ENCODE data around the gene ITPRIPL1. TPM values are rescaled to one million over a fixed set of nuclear protein-coding genes. Genes with fewer than 3 reads are reported as not detected.

ITPRIPL1 gene
- total and polyA plus RNA-seq, 2 of the 8 experiments (the other 6 are each of a cell fraction or from before 2014, with no cell fraction given), result 10.6 to 16.1 TPM

GRCh38 chr2:96347395-96347794, 22.3 kb downstream of the ITPRIPL1 start:
- no peak for DNase-seq (ENCODE audit: low read depth in 1 of 2, low spot score in 2 of 2)
- Histone ChIP-seq H2AFZ (ENCODE audit: low read length) (no peak overlapping the region), H3K79me2 (ENCODE audit: control insufficient read depth in 1 of 2, insufficient read depth in 2 of 2, low read length in 2 of 2) (no peaks in the 10 kb centered on the region), H3K9ac (replicated peaks in 1 of 4; ENCODE audit: extremely low read depth in 1 of 4, low read depth in 3 of 4, low read length in 3 of 4) (no peak overlapping the region; a peak in 1 of 7 replicates), H3K14ac (ENCODE audit: insufficient read length) (no peak overlapping the region), H2BK15ac (ENCODE audit: low read length) (no peak overlapping the region), H4K91ac (replicated peaks; ENCODE audit: insufficient read length, low read length) (no peak overlapping the region), H3K4me3 (ENCODE audit: extremely low read depth in 1 of 4, insufficient read depth in 2 of 4, low read depth in 3 of 4, low read length in 4 of 4) (no peak overlapping the region), H3K4ac (replicated peaks; ENCODE audit: insufficient read length, low read depth, low read length) (no peak overlapping the region), H3K4me1 (replicated peaks in 1 of 4; ENCODE audit: control insufficient read depth in 3 of 4, insufficient read depth in 4 of 4, low read length in 3 of 4) (no peaks in the 10 kb centered on the region; a peak in 1 of 7 replicates), H2BK20ac (ENCODE audit: low read length) (no peak overlapping the region), H3K23ac (ENCODE audit: insufficient read length) (no peak overlapping the region), H2AK5ac (ENCODE audit: low read depth, low read length) (no peak overlapping the region), H3K36me3 (ENCODE audit: control insufficient read depth in 2 of 4, insufficient read depth in 4 of 4, low read length in 3 of 4) (peaks cover 24 to 74% (median 68%) of the 10 kb centered on the region in 4 experiments), H3K56ac (replicated peaks; ENCODE audit: insufficient read length, low read depth, low read length) (no peak overlapping the region), H3K4me2 (ENCODE audit: insufficient read depth in 1 of 2, low read depth in 2 of 2, low read length in 2 of 2) (no peak overlapping the region), H3K23me2 (ENCODE audit: low read depth, low read length) (no peaks in the 10 kb centered on the region), H4K5ac (ENCODE audit: insufficient read length, low read depth, low read length) (no peak overlapping the region), H4K20me1 (replicated peaks in 1 of 2; ENCODE audit: control insufficient read depth in 1 of 2, insufficient read depth in 2 of 2, low read length in 2 of 2) (peaks cover 5% of the 10 kb centered on the region in 2 experiments), H3K9me3 (ENCODE audit: insufficient read depth in 2 of 2, low read depth in 1 of 2, low read length in 1 of 2) (no peaks in the 10 kb centered on the region), H3K27ac (ENCODE audit: low read depth, low read length) (no peak overlapping the region), H2BK5ac (ENCODE audit: low read depth, low read length) (no peak overlapping the region; the same call in 1 of the 2 replicates), H3K27me3 (replicated peaks in 1 of 4; ENCODE audit: control insufficient read depth in 3 of 4, extremely low read depth in 1 of 4, insufficient read depth in 3 of 4, low read length in 3 of 4) (no peaks in the 10 kb centered on the region), H3K79me1 (ENCODE audit: low read depth, low read length) (no peaks in the 10 kb centered on the region), H3K18ac (ENCODE audit: extremely low read depth, low read length) (no peak overlapping the region), H2BK12ac (ENCODE audit: low read depth, low read length) (no peak overlapping the region), H4K8ac (ENCODE audit: extremely low read depth, insufficient read depth, low read length) (no peak overlapping the region), H2BK120ac (replicated peaks; ENCODE audit: low read depth, low read length) (no peak overlapping the region)
- POLR2A ChIA-PET (ENCODE audit: partially characterized antibody), result interaction anchor here (1.3 to 1.4 kb wide), 2 partner anchors 9 to 11 kb away, joined by 5 to 6 read pairs; partner anchors contain the start of gene NCAPH
- WGBS, 2 experiments (ENCODE audit: extremely low coverage in 1 of 2, insufficient coverage in 1 of 2, insufficient read length in 1 of 2, insufficient replicate concordance in 2 of 2, low coverage in 1 of 2, low lambda C conversion rate in 2 of 2, missing lambda C conversion rate in 1 of 2), result 86% methylated on average over 1 of the region's 1 CpG; no CpG with 5 or more reads in 1 of the 2 experiments
- no peak for FAIRE-seq
- CTCF ChIA-PET (ENCODE audit: partially characterized antibody), result interaction anchor here (0.8 to 1.4 kb wide), 2 partner anchors 10 to 59 kb away, joined by 3 read pairs; no protein-coding TSS in a partner anchor
- TF ChIP-seq BACH1 (IDR thresholded peaks at IDR 0.05; ENCODE audit: low read length) (no peak), HDAC2 (IDR thresholded peaks at IDR 0.05; ENCODE audit: borderline replicate concordance in 1 of 2, low read depth in 2 of 2, low read length in 2 of 2) (no peak), PHF8 (conservative IDR thresholded peaks at IDR 0.05; ENCODE audit: low read depth, low read length) (no peak), MAX (IDR thresholded peaks at IDR 0.05) (no peak), CREB1 (IDR thresholded peaks at IDR 0.05) (no peak), GTF2F1 (IDR thresholded peaks at IDR 0.05; ENCODE audit: borderline replicate concordance, low read depth, low read length) (no peak), TCF12 (IDR thresholded peaks at IDR 0.05; ENCODE audit: low read depth, low read length) (no peak), KDM4A (IDR thresholded peaks at IDR 0.05; ENCODE audit: low read depth, low read length, severe bottlenecking) (no peak), USF2 (IDR thresholded peaks at IDR 0.05; ENCODE audit: low read length) (no peak), EP300 (IDR thresholded peaks at IDR 0.05; ENCODE audit: borderline replicate concordance in 1 of 2, low read depth in 2 of 2, low read length in 2 of 2) (no peak), CBX5 (IDR thresholded peaks at IDR 0.05; ENCODE audit: low read depth, low read length) (no peak)

Data from H1 (cell line).